HK-2 (cell line): ENCODE measurements around the gene TP53BP1.
"Not testable (repeated sequence)": the region's sequence is repeated elsewhere in the genome, so short reads cannot be mapped to it uniquely, and the experiment has no call there.

Experiments
- DNase-seq: peaks from one replicate; pipeline ENCODE4 v3.0.0-alpha.2; 2018; ENCODE audit not compliant: unreplicated experiment

Gene TP53BP1

GRCh38 chr15:43492673-43493601, at the start of gene TP53BP1:
Gene TP53BP1, minus strand, starts transcription at chr15:43493156. Its CDS starts 113 bp downstream, at chr15:43493043.
- peak; percentile 89 for DNase-seq

GRCh38 chr15:43541785-43542184, 48.8 kb upstream of the TP53BP1 start:
- no peak for DNase-seq

GRCh38 chr15:43538091-43538490, 45.1 kb upstream of the TP53BP1 start:
- DNase-seq: no peak

GRCh38 chr15:43534897-43535296, 41.9 kb upstream of the TP53BP1 start:
- no peak for DNase-seq

- DNase-seq: not testable (repeated sequence)
Observed at GRCh38 chr15:43532826-43533225, 39.9 kb upstream of the TP53BP1 start.

GRCh38 chr15:43531018-43531670, 38.2 kb upstream of the TP53BP1 start:
- no peak for DNase-seq

GRCh38 chr15:43529587-43530345, 36.8 kb upstream of the TP53BP1 start:
- no peak for DNase-seq

GRCh38 chr15:43529141-43529540, 36.2 kb upstream of the TP53BP1 start:
- DNase-seq: no peak

GRCh38 chr15:43528542-43529007, 35.6 kb upstream of the TP53BP1 start:
- DNase-seq: no peak

- no peak for DNase-seq
Observed at GRCh38 chr15:43527802-43528541, 35.0 kb upstream of the TP53BP1 start.

GRCh38 chr15:43527016-43527801, 34.3 kb upstream of the TP53BP1 start:
- no peak for DNase-seq

GRCh38 chr15:43526261-43526930, 33.4 kb upstream of the TP53BP1 start:
- no peak for DNase-seq

GRCh38 chr15:43525131-43525530, 32.2 kb upstream of the TP53BP1 start:
- DNase-seq: no peak

GRCh38 chr15:43524254-43524845, 31.4 kb upstream of the TP53BP1 start:
- no peak for DNase-seq

GRCh38 chr15:43523646-43524045, 30.7 kb upstream of the TP53BP1 start:
- DNase-seq: no peak

GRCh38 chr15:43522247-43522646, 29.3 kb upstream of the TP53BP1 start:
- DNase-seq: no peak

GRCh38 chr15:43521419-43521818, 28.5 kb upstream of the TP53BP1 start:
- no peak for DNase-seq

- no peak for DNase-seq
Observed at GRCh38 chr15:43520138-43520537, 27.2 kb upstream of the TP53BP1 start.

- DNase-seq: no peak
Observed at GRCh38 chr15:43519196-43519595, 26.2 kb upstream of the TP53BP1 start.
